ENCODE data around the gene MPC1.

DNA sequence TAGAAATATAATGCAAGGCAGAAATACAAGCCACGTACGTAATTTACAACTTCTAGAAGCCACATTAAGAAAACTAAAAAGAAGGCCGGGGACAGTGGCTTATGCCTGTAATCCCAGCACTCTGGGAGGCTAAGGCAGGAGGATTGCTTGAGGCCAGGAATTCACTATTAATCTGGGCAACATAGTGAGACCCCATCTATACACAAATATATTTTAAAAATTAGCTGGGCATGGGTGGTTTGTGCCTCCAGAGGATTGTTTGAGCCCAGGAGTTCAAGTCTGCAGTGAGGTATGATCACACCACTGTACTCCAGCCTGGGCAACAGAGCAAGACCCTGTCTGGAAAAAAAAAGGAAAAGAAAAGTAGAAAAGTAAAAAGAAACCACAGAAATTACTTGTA lies 12.3 kb downstream of the MPC1 start:
- no peak for TF ChIP-seq POLR2A (IDR thresholded peaks at IDR 0.05)
- TF ChIP-seq, protein P1, sequence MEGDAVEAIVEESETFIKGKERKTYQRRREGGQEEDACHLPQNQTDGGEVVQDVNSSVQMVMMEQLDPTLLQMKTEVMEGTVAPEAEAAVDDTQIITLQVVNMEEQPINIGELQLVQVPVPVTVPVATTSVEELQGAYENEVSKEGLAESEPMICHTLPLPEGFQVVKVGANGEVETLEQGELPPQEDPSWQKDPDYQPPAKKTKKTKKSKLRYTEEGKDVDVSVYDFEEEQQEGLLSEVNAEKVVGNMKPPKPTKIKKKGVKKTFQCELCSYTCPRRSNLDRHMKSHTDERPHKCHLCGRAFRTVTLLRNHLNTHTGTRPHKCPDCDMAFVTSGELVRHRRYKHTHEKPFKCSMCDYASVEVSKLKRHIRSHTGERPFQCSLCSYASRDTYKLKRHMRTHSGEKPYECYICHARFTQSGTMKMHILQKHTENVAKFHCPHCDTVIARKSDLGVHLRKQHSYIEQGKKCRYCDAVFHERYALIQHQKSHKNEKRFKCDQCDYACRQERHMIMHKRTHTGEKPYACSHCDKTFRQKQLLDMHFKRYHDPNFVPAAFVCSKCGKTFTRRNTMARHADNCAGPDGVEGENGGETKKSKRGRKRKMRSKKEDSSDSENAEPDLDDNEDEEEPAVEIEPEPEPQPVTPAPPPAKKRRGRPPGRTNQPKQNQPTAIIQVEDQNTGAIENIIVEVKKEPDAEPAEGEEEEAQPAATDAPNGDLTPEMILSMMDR (IDR thresholded peaks at IDR 0.05) = no peak
